GM18498 (cell line): Measurements from ENCODE around the gene ZNF625.
A peak's percentile ranks its signal among the peaks of the same experiment; 100 is the strongest.

Experiments used
- ATAC-seq: cut with Tn5 transposase; IDR thresholded peaks from one replicate; pipeline ENCODE4 v1.9.1; 2021; ENCODE audit warnings: mild to moderate bottlenecking, moderate library complexity; ENCODE audit not compliant: unreplicated experiment

ZNF625 gene

GRCh38 chr19:12156223-12157058 lies at the start of gene ZNF625:
Gene ZNF625, minus strand, starts transcription at chr19:12156734. Its CDS starts 176 bp downstream, at chr19:12156558.
- peak; percentile 88 for ATAC-seq

- no peak for ATAC-seq
Observed at GRCh38 chr19:12205296-12205695, 48.8 kb upstream of the ZNF625 start.

GRCh38 chr19:12202250-12202649 lies 45.7 kb upstream of the ZNF625 start:
- no peak for ATAC-seq

GRCh38 chr19:12199757-12200419 lies 43.4 kb upstream of the ZNF625 start:
- no peak for ATAC-seq

- ATAC-seq: no peak
Observed at GRCh38 chr19:12198136-12198535, 41.6 kb upstream of the ZNF625 start.

- no peak for ATAC-seq
Observed at GRCh38 chr19:12194827-12195731, 38.5 kb upstream of the ZNF625 start.

GRCh38 chr19:12187625-12188024 lies 31.1 kb upstream of the ZNF625 start:
- ATAC-seq: no peak

- no peak for ATAC-seq
Observed at GRCh38 chr19:12180377-12180776, 23.8 kb upstream of the ZNF625 start.

- ATAC-seq: no peak
Observed at GRCh38 chr19:12166626-12167025, 10.1 kb upstream of the ZNF625 start.

- no peak for ATAC-seq
Observed at GRCh38 chr19:12163826-12164225, 7.3 kb upstream of the ZNF625 start.

GRCh38 chr19:12162882-12163806 lies 6.6 kb upstream of the ZNF625 start, which contains the start of gene ZNF136:
Gene ZNF136, plus strand, starts transcription at chr19:12163096. Its CDS starts 108 bp downstream, at chr19:12163204.
- peak; percentile 97 for ATAC-seq

- ATAC-seq: no peak
Observed at GRCh38 chr19:12162513-12162881, 6.0 kb upstream of the ZNF625 start.

- no peak for ATAC-seq
Observed at GRCh38 chr19:12159773-12160414, 3.4 kb upstream of the ZNF625 start.

- no peak for ATAC-seq
Observed at GRCh38 chr19:12155324-12155860, 1.1 kb downstream of the ZNF625 start.

GRCh38 chr19:12145348-12145747 lies 11.2 kb downstream of the ZNF625 start:
- ATAC-seq: no peak

GRCh38 chr19:12141405-12141736 lies 15.2 kb downstream of the ZNF625 start:
- ATAC-seq: no peak

GRCh38 chr19:12140545-12141404 lies 15.8 kb downstream of the ZNF625 start:
- peak; percentile 44 for ATAC-seq

- peak; percentile 97 for ATAC-seq
Observed at GRCh38 chr19:12139885-12140544, 16.5 kb downstream of the ZNF625 start, which contains the start of gene ZNF20. Gene ZNF20, minus strand, starts transcription at chr19:12140350. Its CDS starts 168 bp downstream, at chr19:12140182.
